GF-D8 (cell line): ENCODE data around the gene DLG2.

ENCODE experiments used
- DNase-seq: peaks from one replicate; lab custom pipeline; 2025; lab: John Stamatoyannopoulos, UW

Gene DLG2

GRCh38 chr11:83717537-83717936, 1909.6 kb downstream of the DLG2 start:
- no peak for DNase-seq

- no peak for DNase-seq
Observed at GRCh38 chr11:83715927-83716535, 1911.1 kb downstream of the DLG2 start.

GRCh38 chr11:83713708-83714107, 1913.4 kb downstream of the DLG2 start:
- DNase-seq, result no peak

GRCh38 chr11:83711106-83711527, 1916.0 kb downstream of the DLG2 start:
- no peak for DNase-seq

- no peak for DNase-seq
Observed at GRCh38 chr11:83709434-83709833, 1917.7 kb downstream of the DLG2 start.

- DNase-seq, result no peak
Observed at GRCh38 chr11:83706566-83706965, 1920.6 kb downstream of the DLG2 start.

- no peak for DNase-seq
Observed at GRCh38 chr11:83702796-83703195, 1924.3 kb downstream of the DLG2 start.

GRCh38 chr11:83697518-83697917, 1929.6 kb downstream of the DLG2 start:
- no peak for DNase-seq

GRCh38 chr11:83695046-83695445, 1932.1 kb downstream of the DLG2 start:
- no peak for DNase-seq

- no peak for DNase-seq
Observed at GRCh38 chr11:83694191-83694910, 1932.8 kb downstream of the DLG2 start.

- DNase-seq, result no peak
Observed at GRCh38 chr11:83693306-83693992, 1933.7 kb downstream of the DLG2 start.

GRCh38 chr11:83692675-83693074, 1934.5 kb downstream of the DLG2 start:
- DNase-seq, result no peak

GRCh38 chr11:83691451-83691950, 1935.6 kb downstream of the DLG2 start:
- no peak for DNase-seq

- no peak for DNase-seq
Observed at GRCh38 chr11:83689144-83689780, 1937.9 kb downstream of the DLG2 start.

- DNase-seq, result no peak
Observed at GRCh38 chr11:83687787-83688186, 1939.4 kb downstream of the DLG2 start.

GRCh38 chr11:83685730-83686129, 1941.4 kb downstream of the DLG2 start:
- DNase-seq, result no peak

GRCh38 chr11:83684071-83684470, 1943.1 kb downstream of the DLG2 start:
- no peak for DNase-seq

GRCh38 chr11:83682611-83682973, 1944.6 kb downstream of the DLG2 start:
- DNase-seq, result no peak

GRCh38 chr11:83681906-83682610, 1945.1 kb downstream of the DLG2 start:
- no peak for DNase-seq

GRCh38 chr11:83681031-83681781, 1945.9 kb downstream of the DLG2 start:
- no peak for DNase-seq

GRCh38 chr11:83680321-83680720, 1946.8 kb downstream of the DLG2 start:
- no peak for DNase-seq
